ENCODE results near the gene MACF1.

GRCh38 chr1:39466413-39467107 is 262.1 kb downstream of the MACF1 start:
- TF ChIP-seq, protein P1, sequence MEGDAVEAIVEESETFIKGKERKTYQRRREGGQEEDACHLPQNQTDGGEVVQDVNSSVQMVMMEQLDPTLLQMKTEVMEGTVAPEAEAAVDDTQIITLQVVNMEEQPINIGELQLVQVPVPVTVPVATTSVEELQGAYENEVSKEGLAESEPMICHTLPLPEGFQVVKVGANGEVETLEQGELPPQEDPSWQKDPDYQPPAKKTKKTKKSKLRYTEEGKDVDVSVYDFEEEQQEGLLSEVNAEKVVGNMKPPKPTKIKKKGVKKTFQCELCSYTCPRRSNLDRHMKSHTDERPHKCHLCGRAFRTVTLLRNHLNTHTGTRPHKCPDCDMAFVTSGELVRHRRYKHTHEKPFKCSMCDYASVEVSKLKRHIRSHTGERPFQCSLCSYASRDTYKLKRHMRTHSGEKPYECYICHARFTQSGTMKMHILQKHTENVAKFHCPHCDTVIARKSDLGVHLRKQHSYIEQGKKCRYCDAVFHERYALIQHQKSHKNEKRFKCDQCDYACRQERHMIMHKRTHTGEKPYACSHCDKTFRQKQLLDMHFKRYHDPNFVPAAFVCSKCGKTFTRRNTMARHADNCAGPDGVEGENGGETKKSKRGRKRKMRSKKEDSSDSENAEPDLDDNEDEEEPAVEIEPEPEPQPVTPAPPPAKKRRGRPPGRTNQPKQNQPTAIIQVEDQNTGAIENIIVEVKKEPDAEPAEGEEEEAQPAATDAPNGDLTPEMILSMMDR (IDR thresholded peaks at IDR 0.05) = no peak
- TF ChIP-seq POLR2A (IDR thresholded peaks at IDR 0.05) (no peak), EP300 (IDR thresholded peaks at IDR 0.05) (no peak)
